Hepatic stellate cell (primary cell): ENCODE measurements around the gene ADGRD1.
"Not testable (repeated sequence)": the region's sequence is repeated elsewhere in the genome, so short reads cannot be mapped to it uniquely, and the experiment has no call there.

Experiments used
- DNase-seq: peaks from one replicate; pipeline ENCODE4 v3.0.0; 2011; ENCODE audit warnings: low spot score

ADGRD1 gene

DNA sequence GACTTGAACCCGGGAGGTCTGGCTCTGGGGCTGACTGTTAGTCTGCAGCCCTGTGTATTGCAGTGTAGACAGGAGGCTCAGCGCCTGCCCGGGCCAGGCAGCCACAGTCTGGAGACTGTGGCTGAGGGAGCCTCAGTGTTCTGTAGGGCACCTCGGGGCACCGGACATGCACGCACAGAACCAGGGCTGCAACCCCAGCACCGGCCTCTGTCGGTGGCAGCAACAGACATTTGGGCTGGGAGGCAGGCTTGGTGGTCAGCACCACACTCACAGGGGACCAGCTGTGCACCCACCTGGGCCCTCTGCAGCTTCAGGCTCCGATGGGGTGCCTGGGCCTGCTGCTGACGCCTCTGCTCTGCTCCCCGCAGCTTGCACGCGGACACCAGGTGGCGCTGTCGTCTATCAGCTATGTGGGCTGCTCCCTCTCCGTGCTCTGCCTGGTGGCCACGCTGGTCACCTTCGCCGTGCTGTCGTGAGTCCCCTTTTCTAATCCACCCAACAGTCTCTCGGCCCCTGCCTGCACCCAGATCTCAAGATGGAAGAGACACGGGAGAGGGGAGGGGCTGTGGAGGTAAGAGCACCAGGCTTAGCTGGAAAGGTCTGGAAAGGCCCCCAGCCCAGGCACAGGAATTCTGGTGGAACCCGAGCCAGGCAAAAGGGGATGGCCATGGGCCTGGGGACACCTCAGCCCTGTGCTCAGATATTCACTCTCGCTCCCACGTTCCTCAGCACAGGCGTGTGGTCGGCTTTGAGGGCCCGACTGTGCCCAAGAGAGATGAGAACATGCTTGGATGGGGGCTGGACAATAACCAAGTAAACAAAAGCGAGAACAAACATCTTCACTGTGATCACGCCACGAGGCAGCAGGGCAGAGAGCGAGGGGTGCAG is 151.0 kb downstream of the ADGRD1 start:
- DNase-seq, result peak; percentile 79

DNA sequence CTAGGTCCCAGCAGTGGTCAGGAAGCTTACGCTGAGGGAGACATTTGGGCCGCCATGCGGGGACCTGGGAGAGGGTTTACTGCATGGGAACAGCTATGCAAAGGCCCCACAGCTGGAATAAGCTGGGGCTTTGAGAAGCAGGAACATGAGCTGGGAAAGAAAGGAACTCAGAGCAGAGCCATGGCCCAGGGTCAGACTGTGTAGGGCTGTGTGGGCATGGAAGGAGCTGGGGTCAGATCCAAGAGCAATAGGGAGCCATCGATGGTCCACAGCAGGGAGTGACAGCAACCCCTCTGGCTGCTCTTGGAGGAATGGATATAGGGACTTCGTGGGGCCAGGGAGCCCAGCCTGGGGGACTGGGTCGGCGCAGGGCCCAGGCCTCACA is 151.6 kb downstream of the ADGRD1 start:
- DNase-seq, result no peak

DNA sequence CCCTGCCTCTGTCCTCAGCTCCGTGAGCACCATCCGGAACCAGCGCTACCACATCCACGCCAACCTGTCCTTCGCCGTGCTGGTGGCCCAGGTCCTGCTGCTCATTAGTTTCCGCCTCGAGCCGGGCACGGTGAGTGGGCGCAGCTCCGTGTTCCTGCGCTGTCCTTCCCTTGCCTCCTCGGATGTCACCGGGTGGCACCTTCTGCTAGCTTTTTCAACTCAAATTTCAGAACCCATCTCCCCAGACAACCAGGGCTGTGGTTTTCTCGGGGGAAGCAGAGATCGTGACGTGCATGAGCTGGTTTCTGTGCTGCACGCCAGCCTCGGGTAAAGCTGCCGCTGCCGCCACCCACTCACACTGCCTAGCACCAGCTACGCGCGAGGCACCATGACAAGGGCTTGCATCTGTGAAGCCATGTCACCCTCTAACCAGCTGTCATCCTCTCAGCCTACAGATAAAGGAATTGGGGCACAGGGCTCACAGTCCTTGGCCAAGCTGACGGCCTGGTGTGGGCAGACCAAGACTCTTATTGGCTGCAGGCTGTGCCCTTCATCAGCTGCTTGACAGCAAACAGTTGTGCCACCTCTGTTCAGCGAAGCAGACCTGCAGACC is 152.1 kb downstream of the ADGRD1 start:
- DNase-seq, result no peak

DNA sequence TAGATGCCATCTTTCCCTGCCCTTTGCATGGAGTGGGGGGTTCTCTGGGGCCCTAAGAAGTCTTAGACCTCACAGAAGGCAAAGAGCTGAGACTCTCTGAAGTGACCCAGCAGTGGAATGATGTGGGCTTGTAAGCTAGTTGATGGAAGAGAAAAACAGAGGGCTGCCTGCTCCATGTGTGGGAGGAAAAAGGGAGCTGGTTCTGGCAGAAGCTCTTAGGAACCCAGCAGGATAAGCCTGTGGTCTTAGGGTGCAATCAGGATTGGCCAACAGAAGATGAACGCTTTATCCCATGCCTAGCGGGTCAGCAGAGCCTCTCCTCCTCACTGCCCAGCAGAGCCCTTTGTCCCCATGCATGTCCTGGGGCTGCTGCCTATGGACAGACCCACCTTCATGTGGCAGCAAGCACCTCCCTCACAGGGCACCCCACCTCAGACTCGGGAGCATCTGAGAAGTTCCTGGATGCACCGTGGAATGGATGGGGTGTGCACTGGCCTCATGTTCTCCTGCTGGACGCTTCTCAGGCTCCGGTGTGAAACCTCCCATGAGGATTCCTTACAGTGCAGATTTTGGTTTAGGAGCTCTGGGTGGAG is 152.7 kb downstream of the ADGRD1 start:
- DNase-seq, result no peak

DNA sequence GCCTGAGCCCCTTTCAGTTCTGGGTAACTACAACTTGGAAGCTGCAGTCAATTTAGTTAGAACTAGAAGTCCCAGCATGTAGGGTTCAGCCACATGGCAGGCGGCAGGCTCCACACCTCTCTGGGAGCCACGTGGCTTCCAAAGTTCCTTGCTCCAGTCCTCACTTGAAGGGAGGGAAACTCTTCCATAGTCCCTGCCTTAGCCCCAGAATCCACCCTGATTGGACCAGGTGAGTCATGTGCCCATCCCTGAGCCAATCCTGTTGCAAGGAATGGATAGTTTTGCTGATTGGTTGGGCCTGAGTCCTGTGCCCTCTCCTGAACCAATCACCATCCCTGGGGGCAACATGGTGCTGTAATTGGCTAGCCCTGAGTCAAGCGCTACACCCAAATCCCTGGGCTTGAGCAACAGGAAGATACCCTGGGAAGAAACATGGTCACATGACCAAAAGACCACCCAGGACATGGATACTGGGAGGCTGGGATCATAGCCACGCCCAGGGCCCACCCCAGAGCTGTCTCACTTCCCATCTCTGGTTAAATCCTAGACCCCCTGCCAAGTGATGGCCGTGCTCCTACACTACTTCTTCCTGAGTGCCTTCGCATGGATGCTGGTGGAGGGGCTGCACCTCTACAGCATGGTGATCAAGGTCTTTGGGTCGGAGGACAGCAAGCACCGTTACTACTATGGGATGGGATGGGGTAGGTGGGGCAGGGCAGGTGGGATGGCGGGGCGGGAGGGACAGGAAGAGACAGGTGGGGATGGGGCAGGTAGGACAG is 154.7 kb downstream of the ADGRD1 start:
- no peak for DNase-seq

DNA sequence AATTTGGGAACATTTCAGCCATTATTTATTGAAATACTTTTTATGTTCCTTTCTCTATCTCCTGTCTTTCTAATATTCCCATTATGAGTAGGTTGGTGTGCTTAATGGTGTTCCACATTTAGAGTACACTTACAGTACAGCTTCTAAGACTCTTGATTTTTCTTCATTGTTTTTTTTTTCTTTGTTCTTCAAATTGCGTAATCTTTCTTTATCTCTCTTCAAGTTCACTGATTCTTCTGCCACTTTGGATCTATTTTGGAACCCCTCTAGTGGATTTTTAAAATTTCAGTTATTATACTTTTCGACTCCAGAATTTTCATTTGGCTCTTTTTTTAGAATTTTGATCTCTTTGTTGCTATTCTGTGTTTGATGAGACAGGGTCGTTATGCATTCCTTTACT is 157.7 kb downstream of the ADGRD1 start:
- DNase-seq, result no peak

DNA sequence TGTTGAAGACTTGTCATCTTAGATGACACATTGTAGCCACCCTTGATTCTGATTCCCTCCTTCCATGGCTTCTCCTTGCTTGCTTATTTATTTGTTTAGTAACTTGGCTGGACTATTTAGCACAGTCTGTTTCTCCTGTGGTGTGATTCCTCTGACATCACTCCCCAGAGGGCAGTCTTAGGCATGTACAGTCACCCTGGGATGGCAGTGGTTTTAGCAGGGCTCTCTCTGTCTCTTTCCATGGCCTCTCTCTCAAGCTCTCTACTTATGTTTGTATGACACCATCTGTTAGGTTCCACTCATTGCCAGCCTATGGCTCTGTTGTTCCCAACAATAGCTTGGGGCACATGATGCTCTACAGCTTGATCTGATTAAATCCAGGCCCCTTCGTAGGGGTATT is 158.3 kb downstream of the ADGRD1 start:
- no peak for DNase-seq

DNA sequence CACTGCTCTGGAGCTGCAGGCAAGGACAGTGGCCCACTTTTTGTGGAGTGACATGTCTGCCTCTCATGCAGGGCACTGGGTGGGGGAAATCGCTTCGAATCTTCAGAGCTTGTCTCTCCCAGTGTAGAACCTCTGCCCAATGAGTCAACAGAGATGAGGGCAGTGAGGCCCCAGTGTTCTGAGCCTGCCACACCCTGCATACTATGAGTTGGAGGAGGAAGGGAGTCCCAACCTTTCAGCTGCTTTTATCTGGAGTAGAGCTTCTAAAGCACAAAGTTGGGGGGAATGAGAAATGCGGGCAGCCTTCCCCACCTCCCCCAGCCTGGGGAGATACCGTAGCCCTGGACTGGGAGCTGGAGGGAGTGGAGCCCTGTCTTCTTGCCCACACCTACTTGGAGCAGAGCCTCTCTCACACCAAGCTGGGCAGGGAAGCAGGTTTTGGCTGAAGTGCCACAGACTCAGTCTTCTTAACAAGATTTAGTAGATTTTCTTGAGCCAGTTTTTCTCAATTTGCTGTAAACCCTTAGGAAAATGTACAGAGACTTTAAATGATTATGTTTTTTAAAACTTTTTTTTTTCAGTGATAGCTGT is 159.1 kb downstream of the ADGRD1 start:
- no peak for DNase-seq

DNA sequence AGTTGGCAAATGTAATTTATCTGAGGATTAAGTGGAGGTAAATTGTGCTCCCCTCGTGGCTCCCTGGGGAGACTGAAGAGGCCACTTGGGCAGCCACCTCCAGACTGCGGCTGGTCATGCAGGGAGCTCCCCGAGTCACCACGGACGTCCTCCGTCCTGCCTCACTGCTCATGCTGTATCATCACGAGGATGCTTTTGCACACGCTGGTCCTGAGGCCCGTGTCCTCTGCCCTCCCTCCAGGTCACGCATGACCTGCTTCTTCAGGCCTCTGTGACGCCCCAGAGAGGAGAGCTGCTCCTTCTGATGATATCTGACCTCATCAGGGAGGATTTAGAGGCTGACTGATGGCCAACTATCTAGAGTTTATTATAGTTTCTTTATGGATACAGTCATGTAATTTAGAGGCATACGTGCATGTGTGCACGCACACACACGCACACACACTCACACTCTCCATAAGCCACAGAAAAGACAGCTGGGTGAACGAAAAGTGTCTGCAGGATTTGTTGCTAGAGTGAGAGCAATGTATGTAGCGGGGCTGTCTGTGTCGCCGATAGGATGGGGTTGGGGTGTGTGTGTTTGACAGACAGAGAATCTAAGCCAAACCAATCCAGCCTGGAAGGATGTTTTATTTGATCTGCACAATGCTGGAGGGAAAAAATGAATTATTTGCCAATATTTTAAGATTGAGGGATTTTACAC is 160.0 kb downstream of the ADGRD1 start:
- DNase-seq, result no peak

DNA sequence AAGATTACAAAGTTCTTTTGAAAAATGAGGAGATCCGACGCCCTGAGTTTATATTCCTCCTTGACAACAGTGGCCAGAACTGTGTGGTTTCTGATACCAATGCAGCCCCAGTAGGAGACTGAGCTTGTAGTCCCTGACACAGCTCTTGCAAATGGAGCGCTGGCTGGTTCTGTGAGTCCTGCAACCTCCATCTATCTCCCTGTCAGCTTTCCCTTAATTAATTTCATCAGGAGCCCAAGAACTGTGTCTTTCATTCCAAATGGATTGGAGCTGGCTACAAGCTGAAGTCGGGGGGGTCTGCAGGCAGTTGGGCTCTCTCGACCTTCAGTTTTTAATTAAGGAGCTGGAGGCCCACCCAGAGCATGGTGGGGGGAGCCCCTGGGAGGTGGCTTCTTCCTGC is 160.6 kb downstream of the ADGRD1 start:
- DNase-seq, result no peak

DNA sequence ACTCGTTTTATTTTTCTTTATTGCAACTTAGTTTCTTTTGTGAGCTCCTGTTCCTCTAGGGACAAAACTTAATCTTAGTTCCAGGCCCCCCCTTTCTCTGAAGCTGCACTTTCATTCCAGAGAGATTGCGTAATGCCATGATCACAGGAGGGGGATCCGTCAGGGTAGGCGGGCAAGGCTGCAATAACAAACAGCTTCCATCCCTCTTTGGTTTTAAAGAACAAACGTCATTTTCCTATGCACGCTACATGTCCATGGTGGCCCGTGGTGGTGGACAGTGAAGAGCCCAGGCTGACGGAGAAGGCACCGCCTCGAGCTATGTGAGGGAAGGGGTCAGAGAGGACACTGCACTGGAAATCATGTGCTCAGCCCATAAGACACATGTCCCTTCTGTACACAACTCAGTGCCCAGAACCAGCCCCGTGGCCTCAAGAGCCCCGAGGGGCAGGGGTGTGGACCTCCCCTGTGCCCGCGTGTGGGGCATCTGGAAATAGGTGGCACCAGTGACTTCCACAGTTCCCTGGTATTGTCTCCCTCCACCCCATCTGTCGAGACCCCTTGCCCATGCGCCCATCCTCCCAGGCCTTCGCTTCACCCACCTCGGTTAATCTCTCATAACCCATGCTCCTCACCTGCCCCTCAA is 161.4 kb downstream of the ADGRD1 start:
- no peak for DNase-seq

DNA sequence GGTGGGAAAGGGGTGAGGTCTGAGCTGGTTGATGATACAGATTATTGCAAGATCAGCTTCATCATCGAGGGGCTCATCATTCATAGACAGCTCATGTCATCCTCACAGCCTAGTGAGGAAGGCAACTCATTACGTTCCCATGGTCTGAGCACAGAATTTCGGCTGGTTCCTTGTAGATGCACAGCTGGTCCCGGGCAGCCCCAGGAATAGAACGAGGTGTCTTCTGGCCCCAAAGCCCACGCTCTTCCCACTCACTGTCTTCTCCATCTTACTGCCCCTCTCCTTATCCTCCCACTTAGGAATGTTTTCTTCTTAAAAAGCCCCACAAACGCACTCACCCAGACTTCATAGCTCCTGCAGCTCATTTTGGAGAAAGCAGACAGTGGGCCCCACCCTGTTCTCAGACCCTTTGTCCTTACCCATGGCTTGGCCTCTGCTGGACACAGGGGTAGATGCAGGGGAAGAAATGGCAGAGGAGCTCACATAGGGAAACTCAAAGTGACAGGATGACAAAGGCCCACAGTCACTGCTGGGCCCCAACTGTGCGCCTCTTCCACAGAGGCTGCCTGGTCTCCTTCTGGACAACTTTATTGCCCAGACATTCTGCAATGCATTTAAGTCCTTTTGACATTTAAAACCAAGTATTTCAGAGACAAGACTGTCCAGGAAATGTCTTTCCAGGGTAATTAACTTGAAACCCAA is 162.2 kb downstream of the ADGRD1 start:
- DNase-seq, result no peak

DNA sequence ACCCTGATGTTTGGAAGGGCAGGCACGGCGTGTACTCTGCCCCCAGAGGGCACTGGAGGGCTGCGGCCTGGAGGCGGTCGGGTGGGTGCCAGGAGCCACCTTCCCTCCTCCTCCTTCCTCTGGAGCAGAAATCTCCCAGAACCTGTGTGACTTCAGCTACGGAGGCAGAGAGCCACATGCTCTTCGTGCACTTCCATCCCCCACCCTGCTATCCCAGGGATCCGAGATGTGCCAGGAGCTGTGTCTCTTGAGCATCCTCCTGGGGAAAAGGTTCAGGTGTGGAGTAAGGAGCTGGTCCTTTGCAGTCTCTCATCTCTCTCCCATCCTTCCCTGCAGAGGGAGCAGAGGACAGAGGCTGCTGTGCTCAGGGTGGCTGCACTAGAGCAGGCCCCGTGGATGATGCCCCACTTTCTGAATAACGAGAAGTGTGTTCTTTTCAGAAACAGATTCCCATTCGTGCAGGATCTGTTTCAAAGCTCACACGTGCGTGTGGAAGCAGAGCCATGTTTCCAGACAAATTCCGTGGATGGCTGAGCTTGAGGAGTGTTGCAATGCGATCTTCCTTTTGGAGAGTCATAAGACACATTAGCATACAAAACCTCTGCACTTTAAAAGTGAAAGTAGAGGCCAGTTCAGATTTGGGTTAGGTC is 162.9 kb downstream of the ADGRD1 start:
- DNase-seq, result peak; percentile 32

DNA sequence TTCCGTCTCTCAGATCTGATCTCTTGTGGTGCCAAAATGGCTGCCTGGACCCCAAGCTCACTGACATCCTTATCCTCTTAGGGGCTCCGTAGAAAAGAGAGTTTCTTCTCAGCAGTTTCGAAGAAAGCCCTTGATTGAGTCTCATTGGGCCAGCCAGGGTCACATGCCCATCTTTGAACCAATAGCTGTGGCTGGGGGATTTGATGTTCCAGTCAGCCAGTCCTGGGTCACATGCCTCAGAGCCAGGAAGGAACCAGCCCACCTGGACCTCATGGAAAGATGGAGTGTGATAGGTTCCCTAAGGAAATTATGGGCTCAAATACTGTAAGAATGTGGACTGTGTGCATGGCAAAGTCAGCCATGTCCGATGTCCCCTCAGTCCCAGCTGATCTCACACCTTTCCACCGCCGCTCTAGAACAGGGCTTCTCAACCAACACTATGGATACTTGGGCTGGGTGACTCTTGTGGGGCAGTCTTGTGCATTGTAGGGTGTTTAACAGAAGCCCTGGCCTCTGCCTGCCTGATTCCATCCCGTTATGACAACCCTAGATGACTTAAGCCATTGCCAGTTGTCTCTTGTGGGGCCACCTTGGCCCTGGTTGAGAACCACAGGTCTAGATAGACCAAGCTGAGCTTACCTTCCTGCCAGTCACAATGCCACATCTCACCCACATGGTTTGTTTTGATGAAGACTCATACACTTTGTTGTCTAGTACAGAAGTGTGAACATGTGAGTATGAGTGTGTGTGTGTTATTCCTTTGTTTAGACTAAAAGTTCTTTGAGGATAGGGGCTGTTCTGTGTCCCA is 163.9 kb downstream of the ADGRD1 start:
- no peak for DNase-seq

DNA sequence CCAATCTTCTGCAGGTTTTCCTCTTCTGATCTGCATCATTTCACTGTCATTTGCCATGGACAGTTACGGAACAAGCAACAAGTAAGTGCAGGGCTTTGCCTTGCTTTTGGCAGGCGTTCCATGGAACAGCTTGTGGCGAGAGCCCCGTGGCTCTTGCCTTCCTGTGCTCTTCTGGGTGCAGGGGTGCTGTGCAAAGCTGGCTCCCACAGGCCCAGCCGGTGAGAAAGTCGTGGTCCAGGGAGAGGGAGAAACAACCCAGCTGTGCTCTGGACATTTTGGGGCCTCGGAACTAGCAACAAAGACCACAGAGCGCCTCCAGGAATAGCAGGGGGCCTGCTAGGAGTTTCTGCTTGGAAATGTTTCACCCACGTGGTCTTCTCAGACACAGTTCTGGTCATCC is 164.7 kb downstream of the ADGRD1 start:
- no peak for DNase-seq

DNA sequence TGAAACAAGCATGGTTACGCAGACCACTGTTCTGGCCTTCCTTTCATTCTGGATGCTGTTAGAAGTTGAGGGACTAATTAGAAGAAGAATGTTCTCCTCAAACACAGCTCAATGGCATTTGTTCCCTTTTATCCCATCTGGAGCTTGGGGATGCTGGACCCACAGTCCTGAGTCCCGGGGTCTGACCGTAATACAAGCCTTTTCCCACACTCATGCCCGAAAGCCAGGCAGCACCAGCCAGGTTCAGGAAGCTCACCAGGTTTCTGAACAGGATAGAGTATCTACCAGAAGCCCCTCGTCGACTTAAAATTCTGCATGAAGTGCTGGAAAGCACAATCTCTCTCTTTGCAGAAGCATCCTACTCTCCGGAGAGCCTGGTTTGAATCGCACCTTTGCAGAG is 165.6 kb downstream of the ADGRD1 start:
- DNase-seq, result not testable (repeated sequence)

DNA sequence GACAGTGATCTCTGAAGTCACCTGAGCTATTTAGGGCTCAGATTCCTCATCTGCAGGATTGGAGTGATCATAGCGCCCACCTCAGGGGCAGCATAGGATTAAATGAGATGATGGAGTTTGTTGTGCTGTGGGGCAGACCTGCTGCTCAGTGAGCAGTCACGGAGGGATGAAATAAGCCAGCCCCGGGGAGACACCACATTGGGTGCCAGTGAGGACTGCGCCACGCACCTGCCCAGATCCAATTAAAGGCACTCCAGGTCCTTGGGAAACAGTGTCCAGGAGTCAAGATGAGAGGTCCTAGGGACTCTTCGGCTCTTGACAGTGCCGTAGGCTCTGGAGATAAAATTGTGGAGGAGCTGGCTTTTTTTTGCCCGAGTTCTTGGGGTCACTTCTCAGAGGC is 166.2 kb downstream of the ADGRD1 start:
- DNase-seq, result no peak

DNA sequence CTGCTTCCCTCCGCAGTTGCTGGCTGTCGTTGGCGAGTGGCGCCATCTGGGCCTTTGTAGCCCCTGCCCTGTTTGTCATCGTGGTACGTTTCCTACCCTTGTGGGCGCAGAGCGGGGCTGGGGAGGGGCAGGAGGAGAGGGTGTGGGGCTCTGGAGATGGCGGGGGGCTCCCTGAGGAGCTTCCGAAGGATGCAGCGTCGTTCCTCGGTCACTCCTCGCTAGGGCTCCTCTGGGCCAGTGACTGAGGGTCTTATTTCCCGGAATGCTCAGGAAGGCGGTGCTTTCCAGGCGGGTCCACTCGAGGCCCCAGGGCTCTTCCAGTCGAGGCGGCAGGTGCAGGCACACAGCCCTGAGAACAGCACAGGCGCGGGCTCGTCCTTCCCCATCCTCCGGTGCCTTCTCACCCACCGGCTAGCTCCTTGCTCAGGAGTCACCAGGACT is 167.1 kb downstream of the ADGRD1 start:
- DNase-seq, result no peak
